Astrocyte of the cerebellum (primary cell): ENCODE data around the gene PDE4B.
A peak's percentile ranks its signal among the peaks of the same experiment; 100 is the strongest.
"Not testable (repeated sequence)": the region's sequence is repeated elsewhere in the genome, so short reads cannot be mapped to it uniquely, and the experiment has no call there.

ENCODE experiments used
- DNase-seq: peaks from one replicate; pipeline ENCODE4 v3.0.0-alpha.2; 2011; ENCODE audit warnings: low read depth
- H3K4me3 ChIP-seq: 2 replicates; pipeline ENCODE4 v1.5.1; 2011; ENCODE audit warnings: mild to moderate bottlenecking, low read depth, low read length, moderate library complexity
- in situ Hi-C: cut with HindIII; loops from 2 replicates; pipeline ENCODE4 v1.10.0; 2017; ENCODE audit warnings: low sequenced_read_pairs
- TF ChIP-seq, protein P1 (sequence below): IDR thresholded peaks from 2 replicates; pipeline ENCODE4 v1.5.1; 2012; ENCODE audit warnings: low read length, low read depth, moderate library complexity, mild to moderate bottlenecking; ENCODE audit errors: missing control alignments

Gene PDE4B

DNA sequence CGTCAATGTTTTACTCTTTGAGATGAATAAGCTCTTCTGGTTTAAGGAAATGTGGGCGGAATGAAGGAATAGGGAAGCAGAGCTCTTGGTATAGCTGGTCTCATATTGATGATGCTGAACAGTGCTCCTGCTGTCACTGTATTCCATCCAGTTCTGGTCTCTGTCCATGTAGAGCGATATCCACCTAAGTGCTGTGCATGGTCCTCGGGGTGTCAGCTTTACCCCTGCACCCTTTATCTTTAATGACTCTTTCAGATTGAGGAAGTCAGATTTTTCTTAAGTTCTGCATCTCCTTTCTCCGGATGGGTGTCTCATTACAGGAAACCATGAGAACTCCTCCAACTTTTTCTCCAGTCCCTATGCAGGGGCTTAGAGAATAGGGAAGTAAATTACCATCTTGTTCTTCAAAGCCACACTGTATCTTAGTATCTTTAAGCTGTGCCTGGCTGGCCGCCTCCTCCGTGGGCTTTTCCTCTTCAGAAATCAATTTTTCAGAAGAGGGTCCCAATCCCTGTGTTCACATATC lies 52.9 kb downstream of the PDE4B start:
- in situ Hi-C loops: no loop called here
- TF ChIP-seq, protein P1, sequence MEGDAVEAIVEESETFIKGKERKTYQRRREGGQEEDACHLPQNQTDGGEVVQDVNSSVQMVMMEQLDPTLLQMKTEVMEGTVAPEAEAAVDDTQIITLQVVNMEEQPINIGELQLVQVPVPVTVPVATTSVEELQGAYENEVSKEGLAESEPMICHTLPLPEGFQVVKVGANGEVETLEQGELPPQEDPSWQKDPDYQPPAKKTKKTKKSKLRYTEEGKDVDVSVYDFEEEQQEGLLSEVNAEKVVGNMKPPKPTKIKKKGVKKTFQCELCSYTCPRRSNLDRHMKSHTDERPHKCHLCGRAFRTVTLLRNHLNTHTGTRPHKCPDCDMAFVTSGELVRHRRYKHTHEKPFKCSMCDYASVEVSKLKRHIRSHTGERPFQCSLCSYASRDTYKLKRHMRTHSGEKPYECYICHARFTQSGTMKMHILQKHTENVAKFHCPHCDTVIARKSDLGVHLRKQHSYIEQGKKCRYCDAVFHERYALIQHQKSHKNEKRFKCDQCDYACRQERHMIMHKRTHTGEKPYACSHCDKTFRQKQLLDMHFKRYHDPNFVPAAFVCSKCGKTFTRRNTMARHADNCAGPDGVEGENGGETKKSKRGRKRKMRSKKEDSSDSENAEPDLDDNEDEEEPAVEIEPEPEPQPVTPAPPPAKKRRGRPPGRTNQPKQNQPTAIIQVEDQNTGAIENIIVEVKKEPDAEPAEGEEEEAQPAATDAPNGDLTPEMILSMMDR: no peak
- no peak overlapping the region for H3K4me3 ChIP-seq
- no peak for DNase-seq

DNA sequence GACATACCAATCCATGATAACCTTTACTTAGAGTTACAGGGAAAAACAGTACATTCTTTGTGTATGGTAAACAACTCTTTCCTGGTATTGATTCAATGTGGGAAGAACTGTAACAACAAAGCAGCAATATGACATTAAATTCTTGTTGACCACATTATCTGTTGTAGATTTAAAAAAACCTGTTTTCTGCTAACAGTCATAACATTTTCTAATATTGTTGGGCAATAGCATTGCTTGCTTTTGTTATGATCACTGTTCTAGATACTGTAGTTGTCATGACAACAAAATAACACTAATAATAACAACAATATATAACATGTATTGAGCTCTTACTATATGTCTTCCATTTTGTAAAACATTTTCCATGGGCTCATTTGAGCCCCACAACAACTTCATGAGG lies 54.2 kb downstream of the PDE4B start:
- no peak for DNase-seq
- H3K4me3 ChIP-seq: no peak overlapping the region
- TF ChIP-seq, protein P1: no peak
- in situ Hi-C loops: no loop called here

DNA sequence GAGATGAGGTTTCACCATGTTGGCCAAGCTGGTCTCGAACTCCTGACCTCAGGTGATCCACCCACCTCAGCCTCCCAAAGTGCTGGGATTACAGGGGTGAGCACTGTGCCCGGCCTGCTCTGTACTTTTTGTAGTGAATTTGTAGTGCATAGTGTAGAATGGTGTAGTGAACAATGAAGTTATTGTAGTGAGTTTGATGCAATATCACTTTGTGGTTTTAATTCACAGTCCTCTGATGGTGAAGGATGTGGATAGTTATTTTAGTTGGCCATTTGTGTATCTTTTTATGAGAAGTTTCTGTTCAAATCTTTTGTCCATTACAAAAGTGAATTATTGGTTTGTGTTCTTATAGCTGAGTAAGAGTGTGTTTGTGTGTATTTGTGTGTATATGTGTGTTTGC lies 57.6 kb downstream of the PDE4B start:
- no peak overlapping the region for H3K4me3 ChIP-seq
- TF ChIP-seq, protein P1: no peak
- in situ Hi-C loops: no loop called here
- no peak for DNase-seq

DNA sequence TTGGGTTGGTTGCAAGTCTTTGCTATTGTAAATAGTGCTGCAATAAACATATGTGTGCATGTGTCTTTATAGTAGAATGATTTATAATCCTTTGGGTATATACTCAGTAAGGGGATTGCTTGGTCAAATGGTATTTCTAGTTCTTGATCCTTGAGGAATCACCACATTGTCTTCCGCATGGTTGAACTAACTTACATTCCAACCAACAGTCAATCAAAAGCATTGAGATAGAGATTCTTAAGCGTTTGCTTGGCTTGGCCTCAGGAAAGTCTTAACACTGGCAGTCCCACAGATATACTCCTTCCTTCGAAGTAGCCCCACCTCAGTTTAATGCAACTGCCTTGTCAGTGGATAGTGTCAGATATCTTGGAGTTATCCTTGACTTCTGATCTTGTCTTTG lies 63.9 kb downstream of the PDE4B start:
- H3K4me3 ChIP-seq, in situ Hi-C loops: not testable (repeated sequence)
- DNase-seq: peak; percentile 52

DNA sequence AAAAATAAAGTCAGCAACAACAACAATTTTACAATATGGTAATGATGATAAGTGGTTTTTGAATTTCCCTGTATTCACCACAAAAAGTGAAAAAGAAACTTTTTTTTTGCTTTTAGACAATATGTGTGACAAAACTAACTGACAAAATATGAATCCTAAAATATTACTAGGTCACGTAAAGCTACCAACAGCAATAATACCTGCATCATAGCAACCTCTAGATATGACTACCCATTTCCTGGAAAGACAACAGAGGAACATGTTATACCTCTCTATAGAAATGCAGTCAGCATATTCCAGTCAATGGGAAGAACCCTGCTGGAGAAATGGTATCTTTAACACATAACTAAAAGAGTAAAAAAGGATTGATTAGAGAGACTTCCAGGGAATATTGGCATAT lies 73.7 kb downstream of the PDE4B start:
- in situ Hi-C loops: no loop called here
- no peak for DNase-seq
- H3K4me3 ChIP-seq: no peak overlapping the region
- TF ChIP-seq, protein P1: no peak

DNA sequence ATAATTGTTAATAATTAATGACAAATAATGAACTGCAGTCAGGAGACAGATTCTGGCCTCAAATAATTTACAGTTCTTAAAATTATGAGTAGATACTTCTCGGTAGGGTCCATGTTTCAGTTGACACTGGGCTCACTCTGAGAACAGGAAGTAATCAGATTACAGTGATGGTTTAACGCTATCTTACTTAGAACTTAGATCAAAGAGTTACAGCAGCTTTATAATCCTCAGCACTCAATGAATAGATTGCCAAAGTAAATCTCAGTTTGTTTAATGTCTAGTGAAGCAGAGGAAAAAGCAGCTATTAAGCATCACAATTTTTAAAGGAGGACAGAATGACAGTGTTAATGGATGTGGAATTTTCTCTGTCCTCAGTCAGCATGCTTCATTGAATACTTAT lies 79.6 kb downstream of the PDE4B start:
- in situ Hi-C loops: no loop called here
- DNase-seq: no peak
- no peak overlapping the region for H3K4me3 ChIP-seq
- TF ChIP-seq, protein P1: no peak

DNA sequence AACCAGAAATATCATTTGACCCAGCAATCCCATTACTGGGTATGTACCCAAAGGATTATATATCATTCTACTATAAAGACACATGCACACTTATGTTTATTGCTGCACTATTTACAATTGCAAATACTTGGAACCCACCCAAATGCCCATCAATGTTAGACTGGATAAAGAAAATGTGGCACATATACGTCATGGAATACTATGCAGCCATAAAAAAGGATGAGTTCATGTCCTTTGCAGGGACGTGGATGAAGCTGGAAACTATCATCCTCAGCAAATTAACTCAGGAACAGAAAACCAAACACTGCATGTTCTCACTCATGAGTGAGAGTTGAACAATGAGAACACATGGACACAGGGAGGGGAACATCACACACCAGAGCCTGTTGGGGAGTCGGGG lies 85.6 kb downstream of the PDE4B start:
- DNase-seq, H3K4me3 ChIP-seq, in situ Hi-C loops: not testable (repeated sequence)

DNA sequence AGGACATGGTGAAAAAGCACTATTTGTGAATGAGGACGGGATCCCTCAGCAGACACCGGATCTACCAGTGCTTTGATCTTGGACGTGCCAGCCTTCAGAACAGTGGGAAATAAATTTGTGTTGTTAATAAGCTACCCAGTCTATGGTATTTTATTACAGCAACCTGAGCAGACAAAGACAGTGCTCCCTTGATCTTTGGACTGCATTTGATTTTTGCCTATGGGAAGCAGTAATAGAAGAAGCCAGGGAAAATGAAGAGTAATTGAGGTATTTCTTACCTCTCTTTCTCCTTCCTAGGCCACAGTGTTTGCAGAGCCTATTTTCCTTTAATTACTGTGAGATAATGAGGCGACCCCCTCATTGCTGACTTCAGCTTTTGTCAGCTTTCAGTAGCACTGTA lies 87.9 kb downstream of the PDE4B start:
- no peak overlapping the region for H3K4me3 ChIP-seq
- no peak for DNase-seq
- in situ Hi-C loops: no loop called here
- TF ChIP-seq, protein P1: no peak
